HG03439 (cell line): ENCODE measurements around the gene CHN2.
"Not testable (repeated sequence)": the region's sequence is repeated elsewhere in the genome, so short reads cannot be mapped to it uniquely, and the experiment has no call there.

Source experiments
- ATAC-seq: cut with Tn5 transposase; IDR thresholded peaks from one replicate; pipeline ENCODE4 v1.9.1; 2021; ENCODE audit warnings: mild to moderate bottlenecking, moderate library complexity; ENCODE audit not compliant: unreplicated experiment

The CHN2 gene

GRCh38 chr7:29185613-29186012 lies 9.0 kb upstream of the CHN2 start:
- ATAC-seq, result no peak

DNA sequence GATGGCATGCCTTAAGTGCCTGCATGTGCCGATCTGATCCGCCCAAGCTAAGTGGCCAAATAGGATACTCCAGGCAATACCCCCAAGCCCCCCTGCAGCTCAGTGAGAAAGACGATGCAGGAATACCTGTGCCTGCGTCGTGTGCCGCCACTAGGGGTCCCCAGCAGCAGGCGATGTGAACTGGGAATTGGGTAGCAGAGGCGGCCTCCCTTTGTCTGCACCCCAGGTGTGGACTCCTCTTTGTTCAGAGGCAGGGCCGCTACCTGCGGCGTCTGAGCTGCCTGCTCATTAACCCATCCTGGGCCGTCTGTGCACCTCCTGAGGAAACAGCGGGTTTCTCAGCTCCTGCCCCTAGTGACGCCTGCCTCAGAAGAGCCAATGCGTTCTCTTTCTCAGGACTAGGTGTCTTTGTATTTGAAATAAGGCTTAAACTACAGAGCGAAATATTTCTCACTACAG lies 4.8 kb upstream of the CHN2 start:
- no peak for ATAC-seq

GRCh38 chr7:29190349-29191045 lies 4.1 kb upstream of the CHN2 start:
- ATAC-seq, result no peak

DNA sequence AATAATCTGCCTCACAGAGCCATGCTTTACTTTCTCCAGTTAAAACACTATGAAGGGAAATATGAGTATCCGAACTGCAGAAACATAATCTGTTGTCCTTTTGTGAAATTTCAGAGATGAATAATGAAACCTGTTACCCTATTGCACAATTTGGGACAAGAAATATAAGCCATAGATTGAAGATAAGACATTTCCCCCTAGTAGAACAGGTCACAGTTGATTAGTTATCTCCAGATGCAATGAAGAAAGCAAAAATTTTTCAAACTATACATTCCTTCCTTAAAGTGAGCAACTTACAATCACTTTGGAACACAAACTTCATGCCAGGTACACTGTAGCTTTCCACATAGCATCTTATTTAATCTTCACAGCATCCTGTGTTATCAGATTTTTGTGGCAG lies 2.3 kb upstream of the CHN2 start:
- ATAC-seq, result no peak

- no peak for ATAC-seq
Observed at GRCh38 chr7:29192811-29193210, 1.8 kb upstream of the CHN2 start.

GRCh38 chr7:29193316-29194205 lies 1.0 kb upstream of the CHN2 start:
- no peak for ATAC-seq

DNA sequence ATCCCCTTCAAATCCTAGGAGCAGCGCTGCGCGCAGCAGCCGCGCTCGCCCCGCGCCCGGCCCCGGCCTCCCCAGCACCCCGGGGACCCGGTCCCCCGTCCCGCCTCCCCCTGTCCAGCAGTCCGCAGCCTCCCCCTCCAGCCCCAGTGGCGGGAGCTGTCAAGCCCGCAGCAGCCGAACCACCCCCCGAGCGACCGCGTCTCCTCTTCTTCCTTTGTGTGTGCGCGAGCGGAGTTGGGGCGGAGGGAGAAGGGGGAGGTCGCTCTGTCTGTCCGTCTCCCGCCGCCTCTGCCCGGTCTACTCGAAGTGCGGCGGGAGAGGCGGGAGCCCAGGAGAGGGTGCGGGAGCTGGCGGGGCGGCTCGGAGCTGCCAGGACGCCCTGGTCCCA lies 375 bp upstream of the CHN2 start:
- no peak for ATAC-seq

DNA sequence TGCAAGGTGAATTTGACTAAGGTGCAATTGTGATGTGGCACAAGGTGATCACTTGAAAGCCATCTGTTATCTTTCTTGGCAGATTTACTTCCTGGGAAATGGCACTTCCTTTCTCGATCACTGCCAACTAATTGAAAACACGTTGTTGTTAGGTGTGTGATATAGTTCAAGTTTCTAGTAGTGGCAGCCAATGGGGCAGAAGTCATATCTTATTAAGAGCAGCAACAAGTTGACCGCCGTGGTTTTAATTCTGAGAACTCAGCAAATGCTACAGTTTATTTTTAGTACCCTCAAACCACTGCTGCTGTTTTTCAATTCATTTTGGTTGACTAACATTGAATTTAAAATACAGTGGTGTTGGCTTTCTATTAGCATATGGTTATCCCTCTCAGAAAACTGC lies 1.6 kb downstream of the CHN2 start:
- ATAC-seq, result no peak

GRCh38 chr7:29196971-29197595 lies 2.5 kb downstream of the CHN2 start:
- ATAC-seq, result no peak

DNA sequence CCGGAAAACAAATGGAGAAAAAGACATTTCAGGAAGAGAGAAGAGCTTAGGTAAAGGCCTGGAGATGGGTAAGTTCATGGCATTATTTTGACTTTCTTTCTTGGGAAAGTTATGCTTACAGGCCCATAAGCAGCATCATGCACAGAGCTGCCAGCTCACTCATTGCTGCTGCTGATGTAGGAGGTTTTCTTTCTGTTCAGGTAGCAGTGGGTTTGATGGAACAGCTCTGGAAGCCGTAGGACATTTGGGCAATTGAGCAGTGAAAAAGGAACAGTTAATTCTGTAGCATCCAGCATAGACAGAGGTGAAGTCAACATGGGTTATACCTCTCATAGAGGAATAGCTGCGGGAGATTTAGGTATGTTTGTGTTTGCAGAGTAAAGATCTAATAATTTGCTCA lies 3.3 kb downstream of the CHN2 start:
- no peak for ATAC-seq

DNA sequence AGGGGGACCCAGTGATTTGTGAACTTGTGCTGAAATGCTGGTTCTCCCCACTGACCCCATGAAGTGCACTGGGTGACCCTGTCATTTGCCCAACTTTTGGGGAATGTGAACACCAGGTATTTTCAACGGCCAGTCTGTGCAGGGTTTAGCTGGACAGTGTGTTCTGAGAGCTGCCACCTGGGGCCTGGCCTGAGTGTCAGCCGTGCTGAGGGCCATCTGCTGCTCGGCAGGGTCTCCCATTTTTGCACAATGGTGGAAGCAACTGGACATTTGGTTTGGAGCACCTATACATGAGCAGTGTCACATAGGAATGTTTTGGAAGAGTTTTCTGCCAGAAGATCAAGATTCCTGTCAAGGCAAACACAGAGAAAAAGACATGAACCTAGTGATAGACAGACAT lies 5.2 kb downstream of the CHN2 start:
- no peak for ATAC-seq

- no peak for ATAC-seq
Observed at GRCh38 chr7:29202651-29203069, 8.1 kb downstream of the CHN2 start.

GRCh38 chr7:29204491-29205272 lies 10.1 kb downstream of the CHN2 start:
- no peak for ATAC-seq

DNA sequence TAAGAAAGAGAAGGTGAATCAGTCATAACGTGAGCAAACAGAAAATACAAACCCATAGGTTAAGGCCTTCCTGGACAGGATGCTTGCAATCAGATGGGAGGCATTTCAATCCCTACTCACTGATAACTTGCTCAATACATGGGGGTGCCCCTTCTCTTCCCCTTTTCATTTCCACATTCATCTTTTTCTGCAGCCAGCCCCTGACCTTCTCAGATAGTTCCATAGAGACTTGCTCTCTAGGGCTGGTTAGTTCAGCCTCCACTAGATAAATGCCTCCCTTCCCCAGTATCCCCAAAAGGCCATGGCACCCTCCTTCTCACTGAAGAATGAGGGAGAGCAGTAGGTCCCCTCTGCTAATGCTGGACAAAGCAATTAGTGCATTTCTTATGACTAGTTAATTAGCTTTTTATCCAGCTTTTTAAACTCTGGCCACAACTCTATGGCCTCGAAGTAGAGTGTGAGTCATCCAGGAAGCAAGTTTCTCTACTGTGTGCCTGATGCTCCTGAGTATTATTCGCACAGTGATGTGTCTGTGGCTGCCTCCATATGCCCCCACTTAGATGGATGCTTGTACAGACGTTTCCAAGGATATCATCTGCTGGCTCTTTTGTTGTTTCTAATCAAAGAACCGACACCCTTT lies 12.7 kb downstream of the CHN2 start:
- ATAC-seq, result no peak

- ATAC-seq, result no peak
Observed at GRCh38 chr7:29208410-29209250, 14.1 kb downstream of the CHN2 start.

GRCh38 chr7:29209745-29210144 lies 15.2 kb downstream of the CHN2 start:
- ATAC-seq, result no peak

DNA sequence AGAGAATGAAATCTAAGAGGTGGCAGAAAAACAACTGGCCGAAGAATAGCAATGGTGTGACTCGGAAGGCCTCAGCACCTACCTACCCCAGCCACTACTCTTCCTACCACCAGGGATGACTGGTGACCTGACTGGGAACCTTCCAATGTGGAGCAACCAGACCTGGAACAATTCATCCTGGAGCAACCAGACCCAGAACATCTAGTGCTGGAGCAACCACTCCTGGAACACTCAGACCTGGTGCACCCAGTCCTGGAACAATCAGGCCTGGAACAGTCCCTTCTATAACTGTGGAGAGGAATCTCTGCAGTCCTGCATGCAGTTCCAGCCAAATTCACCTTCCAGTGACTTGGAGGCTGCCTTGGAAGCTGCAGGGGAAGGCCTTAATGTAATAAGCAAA lies 18.2 kb downstream of the CHN2 start:
- ATAC-seq, result not testable (repeated sequence)

DNA sequence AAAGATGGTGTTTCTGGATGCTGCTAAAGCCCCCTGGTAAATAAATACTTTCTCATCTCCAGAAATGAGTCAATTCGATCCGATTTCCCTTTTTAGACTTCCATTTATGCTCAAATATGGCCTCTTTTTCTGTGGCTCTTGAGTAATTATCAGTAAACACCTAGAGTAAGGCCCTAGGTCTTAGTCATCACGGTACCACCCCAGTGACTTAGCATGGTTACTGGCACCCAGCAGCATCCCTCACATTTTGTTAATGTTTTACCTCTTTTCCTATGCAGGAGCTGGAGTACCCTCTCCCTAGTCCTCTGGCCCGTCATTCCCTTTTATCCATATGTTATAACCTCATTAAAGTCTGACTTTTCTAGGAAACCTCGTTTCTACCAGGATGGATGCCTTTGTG lies 19.5 kb downstream of the CHN2 start:
- no peak for ATAC-seq

DNA sequence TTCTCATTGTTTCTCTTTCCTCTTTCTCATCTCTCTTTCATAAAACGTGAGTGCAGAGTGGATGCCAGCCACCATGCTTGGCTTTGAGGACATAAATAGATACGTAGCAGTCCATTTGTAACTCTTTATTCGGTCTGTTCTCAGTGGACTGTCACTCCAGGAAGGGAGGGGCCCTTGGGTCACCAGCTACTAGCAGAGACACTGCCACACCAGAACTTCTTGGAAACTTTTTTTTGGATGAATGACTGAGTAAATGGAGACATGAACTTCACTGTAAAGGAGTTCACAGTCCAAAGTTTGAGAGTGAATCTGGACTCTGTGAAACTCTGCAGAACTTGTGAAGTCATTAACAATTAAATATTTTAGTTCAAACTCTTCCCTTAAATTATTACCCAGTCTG lies 20.2 kb downstream of the CHN2 start:
- no peak for ATAC-seq

DNA sequence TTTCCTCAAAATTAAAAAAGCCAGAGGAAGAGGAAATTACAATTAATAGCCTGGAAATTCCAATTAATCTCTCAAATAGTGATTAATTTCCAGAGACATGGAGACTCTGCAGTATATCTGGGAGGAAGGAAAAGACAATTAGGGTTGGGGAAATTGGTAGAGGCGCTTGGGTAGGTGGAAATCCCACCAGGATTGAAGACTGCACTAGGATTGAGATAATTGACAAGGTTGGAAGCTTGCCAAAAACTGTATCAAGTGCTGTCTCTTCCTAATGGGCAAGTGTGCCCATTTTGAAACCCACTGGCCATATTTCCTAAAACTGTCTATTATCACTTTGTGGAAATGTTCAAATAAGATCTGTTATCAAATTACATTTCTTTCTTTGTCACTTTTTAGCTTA lies 21.6 kb downstream of the CHN2 start:
- ATAC-seq, result no peak
